HL-60 (cell line): ENCODE measurements around the gene CRYGB.
"Not testable (repeated sequence)": the region's sequence is repeated elsewhere in the genome, so short reads cannot be mapped to it uniquely, and the experiment has no call there.

ENCODE experiments used
- GABPA ChIP-seq: IDR thresholded peaks from 2 replicates; pipeline ENCODE4 v1.6.1; 2012; ENCODE audit warnings: low read depth
- TF ChIP-seq, protein P1 (sequence below): IDR thresholded peaks from one replicate; pipeline ENCODE4 v1.5.1; 2011; ENCODE audit warnings: low read length, control low read depth, inconsistent platforms; ENCODE audit not compliant: insufficient read depth

DNA sequence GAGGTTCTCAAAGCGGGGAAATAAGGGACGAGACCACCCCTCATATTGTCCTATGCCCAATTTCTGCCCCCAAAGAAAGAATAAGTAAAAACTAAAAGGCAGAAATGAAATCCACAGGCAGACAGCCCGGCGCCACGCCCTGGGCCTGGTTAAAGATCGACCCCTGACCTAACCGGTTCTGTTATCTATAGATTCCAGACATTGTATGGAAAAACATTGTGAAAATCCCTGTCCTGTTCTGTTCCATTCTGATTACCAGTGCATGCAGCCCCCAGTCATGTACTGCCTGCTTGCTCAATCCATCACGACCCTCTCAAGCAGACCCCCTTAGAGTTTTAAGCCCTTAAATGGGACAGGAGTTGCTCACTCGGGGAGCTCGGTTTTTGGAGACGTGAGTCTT is 28.6 kb downstream of the CRYGB start:
- TF ChIP-seq GABPA: not testable (repeated sequence)
- TF ChIP-seq, protein P1, sequence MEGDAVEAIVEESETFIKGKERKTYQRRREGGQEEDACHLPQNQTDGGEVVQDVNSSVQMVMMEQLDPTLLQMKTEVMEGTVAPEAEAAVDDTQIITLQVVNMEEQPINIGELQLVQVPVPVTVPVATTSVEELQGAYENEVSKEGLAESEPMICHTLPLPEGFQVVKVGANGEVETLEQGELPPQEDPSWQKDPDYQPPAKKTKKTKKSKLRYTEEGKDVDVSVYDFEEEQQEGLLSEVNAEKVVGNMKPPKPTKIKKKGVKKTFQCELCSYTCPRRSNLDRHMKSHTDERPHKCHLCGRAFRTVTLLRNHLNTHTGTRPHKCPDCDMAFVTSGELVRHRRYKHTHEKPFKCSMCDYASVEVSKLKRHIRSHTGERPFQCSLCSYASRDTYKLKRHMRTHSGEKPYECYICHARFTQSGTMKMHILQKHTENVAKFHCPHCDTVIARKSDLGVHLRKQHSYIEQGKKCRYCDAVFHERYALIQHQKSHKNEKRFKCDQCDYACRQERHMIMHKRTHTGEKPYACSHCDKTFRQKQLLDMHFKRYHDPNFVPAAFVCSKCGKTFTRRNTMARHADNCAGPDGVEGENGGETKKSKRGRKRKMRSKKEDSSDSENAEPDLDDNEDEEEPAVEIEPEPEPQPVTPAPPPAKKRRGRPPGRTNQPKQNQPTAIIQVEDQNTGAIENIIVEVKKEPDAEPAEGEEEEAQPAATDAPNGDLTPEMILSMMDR: not testable (repeated sequence)
